ENCODE measurements around the gene B3GAT2. TPM values are rescaled to one million over a fixed set of nuclear protein-coding genes. Genes with fewer than 3 reads are reported as not detected.

B3GAT2 gene
- total RNA-seq, 1 experiment from 2014 or later = 0.22 TPM

- no CpG with 5 or more reads among the region's 8 CpGs for WGBS (ENCODE audit: extremely low coverage, insufficient read length, low lambda C conversion rate)
- Histone ChIP-seq H4K91ac (ENCODE audit: insufficient read length, low read depth, low read length) (no peak overlapping the region), H4K8ac (replicated peaks; ENCODE audit: insufficient read length, low read depth, low read length) (no peak overlapping the region), H2BK15ac (ENCODE audit: low read depth, low read length) (no peak overlapping the region), H2AK5ac (ENCODE audit: insufficient read length, low read length) (no peak overlapping the region), H2AFZ (ENCODE audit: low read length) (no peak overlapping the region), H3K9ac (ENCODE audit: extremely low read depth, insufficient read length, low read length) (no peak overlapping the region), H3T11ph (ENCODE audit: low read length) (no peak overlapping the region), H4K20me1 (ENCODE audit: control insufficient read depth, insufficient read depth, insufficient read length) (no peaks in the 10 kb centered on the region), H2BK120ac (ENCODE audit: low read depth, low read length, poor library complexity, severe bottlenecking) (no peak overlapping the region), H2BK5ac (ENCODE audit: insufficient read length, low read length) (no peak overlapping the region), H3K79me2 (ENCODE audit: insufficient read depth, low read length) (no peaks in the 10 kb centered on the region), H3K27me3 (ENCODE audit: insufficient read depth, low read length) (no peaks in the 10 kb centered on the region), H3K14ac (ENCODE audit: insufficient read depth, low read length) (no peak overlapping the region), H3K23ac (ENCODE audit: insufficient read length, low read depth, low read length) (no peak overlapping the region), H3K18ac (ENCODE audit: insufficient read length, low read depth, low read length) (no peak overlapping the region), H3K79me1 (ENCODE audit: insufficient read depth, low read depth, low read length, poor library complexity, severe bottlenecking) (no peaks in the 10 kb centered on the region), H3K9me3 (ENCODE audit: control insufficient read depth, low read depth, low read length) (peaks cover 5% of the 10 kb centered on the region), H3K4me1 (ENCODE audit: insufficient read depth, low read length) (no peaks in the 10 kb centered on the region), H3K4me2 (ENCODE audit: insufficient read depth, insufficient read length, low read length) (no peak overlapping the region), H3K27ac (ENCODE audit: insufficient read length, low read depth, low read length) (no peak overlapping the region), H4K5ac (ENCODE audit: insufficient read length, low read depth, low read length) (no peak overlapping the region), H3K4ac (ENCODE audit: low read depth, low read length) (no peak overlapping the region), H2BK12ac (ENCODE audit: insufficient read length, low read depth, low read length) (no peak overlapping the region), H2BK20ac (ENCODE audit: low read depth, low read length, poor library complexity, severe bottlenecking) (no peak overlapping the region), H3K23me2 (ENCODE audit: insufficient read length, low read depth, low read length, poor library complexity, severe bottlenecking) (no peaks in the 10 kb centered on the region), H3K56ac (ENCODE audit: insufficient read length, low read depth, low read length) (no peak overlapping the region)
- H3K4me1 Mint-ChIP-seq = peaks cover 16 to 21% of the 10 kb centered on the region in 2 experiments
- no peak overlapping the region for H3K4me3 Mint-ChIP-seq
- peak overlapping the region in 2 of 3 experiments; percentile 21 to 31; a peak in 2 of 7 replicates for H3K27ac Mint-ChIP-seq
- H3K36me3 Mint-ChIP-seq (ENCODE audit: insufficient read depth in 1 of 3, low read depth in 3 of 3) = peaks cover 0 to 1% (median 0%) of the 10 kb centered on the region in 3 experiments; a peak in 3 of 7 replicates
- DNase-seq = no peak
- no peaks in the 10 kb centered on the region; a peak in 1 of 5 replicates for H3K9me3 Mint-ChIP-seq
- no peaks in the 10 kb centered on the region for H3K27me3 Mint-ChIP-seq (ENCODE audit: low read depth)
- TF ChIP-seq CTCF (conservative IDR thresholded peaks at IDR 0.05) = no peak
Observed at GRCh38 chr6:70842541-70842940, 114.3 kb downstream of the B3GAT2 start.

All from H9 (cell line).